Stimulated activated CD4-positive, alpha-beta T cell treated with anti-CD3 and anti-CD28 coated beads, Interleukin-4, amount 100 ng/mL, for 4 hours (primary cell): ENCODE data around the gene RPRD1B.

Source experiments
- DNase-seq, 2 experiments: peaks; one replicate each; pipeline ENCODE4 v3.0.0-alpha.2; 2020

RPRD1B gene

DNA sequence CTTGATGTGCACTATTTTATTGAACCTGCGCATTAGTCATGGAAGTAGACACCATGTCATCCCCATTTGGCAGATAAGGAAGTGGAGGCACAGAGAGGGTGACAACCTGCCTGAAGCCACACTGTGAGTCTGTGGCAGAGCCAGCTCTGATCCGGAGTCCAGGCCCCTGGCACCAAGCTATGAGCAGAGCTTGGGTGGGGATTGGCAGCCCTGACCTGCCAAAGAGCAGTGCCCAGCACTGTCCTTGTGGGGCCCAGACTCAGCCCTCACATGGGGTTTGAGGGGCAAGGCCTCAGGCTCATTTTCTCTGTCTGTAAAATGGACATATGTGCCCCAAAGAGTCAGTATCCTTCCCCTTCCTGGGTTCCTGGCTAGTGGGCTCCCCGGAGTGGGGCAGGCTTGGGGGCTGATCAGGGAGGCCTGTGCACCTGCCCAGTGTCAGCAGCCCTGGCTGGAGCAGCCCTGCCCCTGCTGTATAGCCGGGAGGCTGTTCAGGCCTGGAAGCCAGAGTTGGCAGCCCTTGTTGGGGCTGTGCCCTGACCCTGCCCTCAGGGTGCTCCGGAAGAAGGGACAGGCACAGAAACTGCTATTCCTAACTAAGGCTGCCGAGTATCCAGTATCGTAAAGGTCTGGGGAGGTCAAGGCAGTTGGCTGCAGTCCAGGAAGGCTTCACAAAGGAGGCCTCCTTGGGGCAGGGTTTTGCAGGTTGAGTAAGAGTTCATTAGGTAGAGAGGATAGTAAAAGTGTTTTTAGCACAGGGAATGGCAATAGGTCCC lies 92.8 kb downstream of the RPRD1B start:
- no peak for DNase-seq

DNA sequence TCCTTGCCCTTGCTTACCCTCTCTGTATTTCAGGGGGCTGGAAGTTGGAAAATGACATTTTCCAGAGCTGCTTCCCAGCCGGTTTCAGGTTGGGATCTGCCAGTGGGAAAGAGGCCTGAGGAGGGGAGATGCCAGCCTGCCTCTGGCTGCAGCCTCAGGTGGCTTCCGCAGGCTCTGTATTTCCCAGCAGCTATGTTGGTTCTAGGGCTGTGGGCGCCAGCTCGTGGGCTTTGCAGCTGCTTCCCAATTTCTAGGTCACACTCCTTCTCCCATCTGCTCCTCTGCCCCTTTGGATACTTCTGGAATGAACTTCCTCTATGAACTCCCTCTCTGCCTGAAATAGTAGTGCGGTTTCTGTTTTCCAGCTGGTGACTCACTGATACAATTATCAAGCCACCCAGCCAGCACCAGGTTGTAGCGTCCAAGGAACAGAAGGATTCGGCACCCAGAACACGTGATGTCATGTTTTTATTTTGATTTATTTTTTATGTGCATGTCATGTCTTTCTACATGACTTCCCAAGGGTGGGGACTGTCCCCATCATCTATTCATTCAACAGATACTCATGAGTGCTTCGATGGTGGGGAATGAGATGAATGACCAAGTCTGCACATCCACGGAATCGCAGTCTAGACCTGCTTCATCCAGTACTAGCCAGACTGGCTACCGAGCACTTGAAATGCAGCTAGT lies 93.5 kb downstream of the RPRD1B start:
- no peak for DNase-seq

DNA sequence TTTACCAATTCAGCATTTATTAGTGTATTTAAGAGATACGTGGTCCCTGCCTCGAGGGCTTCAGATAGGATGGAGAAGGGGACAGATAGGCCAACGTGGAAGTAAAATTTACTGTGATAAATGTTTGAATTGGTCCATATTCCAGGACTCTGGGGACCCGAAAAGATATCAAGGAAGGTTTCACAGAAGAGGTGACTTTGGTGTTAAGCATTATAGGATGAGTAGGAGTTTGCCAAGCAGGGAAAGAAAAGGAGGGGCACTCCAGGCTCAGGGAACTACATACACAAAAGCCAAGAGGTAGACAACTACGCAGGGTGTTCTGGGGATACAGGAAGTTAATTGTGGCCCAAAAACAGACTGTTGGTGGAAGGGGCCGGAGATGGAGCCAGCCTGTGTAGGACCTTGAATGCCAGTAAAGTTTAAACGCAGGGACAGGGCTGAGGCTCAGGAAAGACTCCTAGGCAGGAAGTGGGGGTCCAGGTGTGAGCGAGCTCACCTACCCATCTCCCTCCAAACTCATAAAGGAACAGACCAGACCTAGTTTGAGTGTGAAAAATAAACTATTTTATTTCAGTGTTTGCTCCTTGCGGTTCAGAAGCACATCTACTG lies 94.5 kb downstream of the RPRD1B start:
- no peak for DNase-seq

DNA sequence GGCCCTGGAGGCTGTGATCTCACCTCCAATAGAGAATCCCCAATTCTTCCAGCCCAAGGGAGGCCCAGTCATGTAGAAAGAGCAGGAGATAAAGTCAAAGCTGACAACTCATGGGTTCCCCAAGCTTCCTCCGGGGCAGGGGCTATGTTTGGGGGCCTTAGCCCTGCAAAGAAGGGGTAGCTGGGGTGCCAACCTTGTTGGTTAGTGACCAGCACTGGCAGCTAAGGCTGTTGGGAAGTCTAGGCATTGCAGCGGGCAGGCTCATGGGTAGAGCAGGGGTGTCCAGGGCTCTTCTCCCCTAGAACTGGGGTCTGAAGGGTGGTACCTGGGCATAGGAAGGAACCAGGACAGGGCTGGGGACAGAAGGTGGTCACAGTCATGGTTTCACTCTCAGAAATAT lies 95.1 kb downstream of the RPRD1B start:
- no peak for DNase-seq

DNA sequence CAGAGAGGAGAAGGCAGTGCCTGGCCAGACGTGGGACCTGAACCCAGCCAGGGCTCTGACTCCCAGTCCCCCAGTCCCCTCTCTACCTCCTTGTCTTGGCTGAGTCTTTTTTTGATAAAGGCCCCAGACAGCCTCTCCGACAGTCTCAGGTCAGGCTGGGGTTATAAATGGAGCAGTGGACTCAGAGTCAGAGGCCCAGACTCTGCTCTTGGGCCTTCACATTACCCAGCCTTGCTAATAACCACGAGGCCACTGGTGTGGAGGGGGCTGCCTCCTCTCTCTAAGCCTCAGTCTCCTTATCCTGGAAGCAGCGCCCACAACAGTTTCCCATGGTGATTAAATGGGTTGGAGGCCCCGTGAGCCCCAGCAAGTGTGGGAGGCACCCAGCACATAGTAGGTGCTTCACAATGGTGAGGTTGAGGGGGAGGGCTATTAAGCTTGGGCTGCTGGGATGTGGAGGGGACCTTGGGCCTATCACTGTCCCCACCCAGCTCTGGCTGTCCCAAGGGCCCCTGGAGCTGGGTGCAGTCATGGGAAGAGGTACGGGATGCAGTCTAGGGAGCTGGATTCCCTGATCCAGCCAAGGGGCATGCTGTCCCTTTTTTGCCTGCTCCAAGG lies 95.8 kb downstream of the RPRD1B start:
- DNase-seq = no peak

DNA sequence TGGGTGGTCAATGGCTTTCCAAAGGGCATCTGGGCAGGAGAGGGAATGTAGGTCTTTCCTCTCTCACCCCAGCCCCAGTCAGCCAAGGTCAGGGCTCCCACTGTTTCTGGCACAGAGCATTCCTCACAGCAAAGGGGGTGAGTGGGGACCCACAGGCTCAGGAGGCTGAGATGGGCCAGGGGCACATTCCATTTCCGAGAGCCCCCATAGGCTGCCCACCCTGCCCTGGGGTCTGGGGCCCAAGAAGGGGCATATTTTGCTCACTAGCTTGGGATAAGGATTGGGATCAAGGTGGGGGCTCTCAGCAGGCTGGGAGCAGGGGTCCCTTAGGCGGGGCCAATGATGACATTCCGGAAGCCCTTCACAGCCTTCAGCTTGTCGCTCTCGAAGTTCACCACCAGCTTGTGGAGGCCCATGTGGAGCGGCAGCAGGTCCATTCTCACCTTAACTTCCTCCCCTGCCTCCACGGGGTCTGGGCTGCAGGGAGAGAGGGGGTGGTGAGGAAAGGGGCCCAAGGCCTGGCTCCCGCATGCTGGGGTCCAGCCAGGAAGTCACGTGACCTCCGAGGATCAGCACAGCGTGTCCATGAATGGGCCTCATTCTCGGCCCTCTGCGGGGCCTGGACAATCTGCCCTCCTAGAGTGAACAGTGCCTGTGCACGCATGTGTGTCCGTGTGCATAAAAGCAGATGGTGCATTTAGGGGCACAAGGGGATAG lies 96.5 kb downstream of the RPRD1B start:
- DNase-seq = no peak

DNA sequence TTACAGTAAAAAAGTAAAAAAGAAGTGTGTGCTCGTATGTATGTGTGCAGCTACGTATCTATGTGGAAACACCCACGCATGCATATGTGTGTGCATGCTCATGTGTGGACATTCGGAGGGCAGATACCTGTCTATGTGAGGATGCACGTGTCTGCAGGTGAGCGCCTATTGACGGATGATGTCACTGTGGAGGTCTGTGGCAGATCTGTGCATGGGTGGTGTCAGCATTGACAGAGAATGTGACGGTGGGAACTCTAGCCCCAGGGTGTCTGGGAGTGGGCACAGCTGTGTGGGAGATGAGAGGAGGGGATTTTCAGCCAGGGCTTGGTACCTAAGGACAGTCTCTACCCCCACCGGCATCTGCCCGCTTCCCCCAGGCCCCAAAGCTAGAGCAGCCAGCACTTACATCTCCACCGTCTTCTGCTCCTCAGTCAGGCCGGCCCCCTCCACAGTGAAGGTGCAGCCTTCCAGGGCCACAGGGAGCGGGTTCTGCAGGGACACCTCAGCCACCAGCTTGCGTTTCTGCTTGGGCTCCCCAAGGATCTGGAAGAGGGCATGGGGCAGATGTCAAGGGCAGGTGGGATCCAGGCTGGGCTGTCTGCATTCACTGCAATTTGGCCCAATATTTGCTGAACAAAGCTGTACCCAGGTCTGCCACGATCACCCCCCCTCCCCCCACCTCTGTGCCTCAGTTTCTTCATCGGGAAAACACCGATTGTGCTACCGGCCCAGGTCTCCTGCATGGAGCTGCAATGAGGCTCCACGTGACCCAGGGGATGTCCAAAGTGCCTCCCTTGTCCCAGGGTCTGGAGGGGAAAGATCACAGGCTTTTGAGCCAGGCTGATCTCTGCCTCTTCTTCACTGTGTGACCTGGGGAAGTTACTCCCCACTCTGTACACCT lies 97.4 kb downstream of the RPRD1B start:
- no peak for DNase-seq

DNA sequence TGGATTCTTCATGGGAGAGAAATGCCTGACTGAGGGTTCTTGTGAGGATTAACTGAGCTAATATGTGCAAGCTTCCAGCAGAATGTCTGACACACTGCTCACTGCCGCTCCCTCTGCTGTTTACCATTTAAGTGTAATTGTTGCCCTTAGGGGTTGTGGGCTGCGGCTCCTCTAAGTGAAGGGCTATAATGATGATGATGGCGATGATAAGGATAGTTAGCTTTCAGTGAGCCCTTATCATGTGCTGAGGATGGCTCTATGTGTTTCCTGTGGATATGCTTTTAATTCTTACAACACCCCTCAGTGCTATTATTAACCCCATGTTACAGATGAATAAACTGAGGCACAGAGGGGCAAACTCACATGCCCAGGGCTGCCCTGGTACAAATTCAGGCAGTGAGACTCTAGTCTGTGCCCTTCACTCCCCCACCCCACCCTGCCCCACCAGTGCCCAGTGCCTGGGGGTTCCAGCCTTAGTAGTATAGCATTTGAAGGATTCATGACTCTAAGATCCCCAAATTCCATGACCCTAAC lies 98.1 kb downstream of the RPRD1B start:
- no peak for DNase-seq

DNA sequence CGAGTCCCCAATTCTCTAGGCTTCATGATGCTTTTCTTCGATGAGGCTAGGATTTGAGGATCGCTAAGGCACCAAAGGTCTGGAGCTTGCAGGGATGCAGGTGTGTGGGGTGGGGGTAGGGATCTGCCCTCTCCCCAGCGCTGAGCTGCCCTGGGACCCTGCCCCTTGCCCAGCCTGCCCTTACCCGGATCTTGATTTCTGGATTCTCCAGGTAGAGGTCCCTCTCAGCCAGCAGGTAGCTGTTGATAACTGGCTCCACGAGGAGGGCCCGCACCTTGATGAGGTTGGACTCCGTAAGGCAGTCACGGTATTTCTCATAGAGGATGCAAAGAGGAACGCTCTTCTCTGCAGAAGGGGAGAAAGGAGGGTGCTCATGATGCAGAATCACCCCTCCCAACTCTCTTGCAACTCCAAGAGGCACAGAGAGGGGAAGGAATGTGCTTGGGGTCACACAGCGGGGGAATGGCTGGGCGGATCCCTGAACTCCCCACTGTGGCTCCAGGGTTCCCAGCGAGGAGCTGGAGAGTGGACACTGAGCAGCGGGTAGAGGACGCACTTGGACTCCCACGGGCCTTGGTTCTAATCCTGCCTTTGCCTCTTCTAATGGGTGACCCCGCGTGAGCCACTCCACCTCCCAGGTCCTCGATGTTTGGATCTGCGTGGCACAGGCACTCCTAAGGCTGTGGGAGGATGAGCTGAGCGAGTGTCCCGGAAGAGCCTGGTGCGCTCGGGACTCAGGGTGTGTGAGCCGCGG lies 98.8 kb downstream of the RPRD1B start:
- DNase-seq = no peak

DNA sequence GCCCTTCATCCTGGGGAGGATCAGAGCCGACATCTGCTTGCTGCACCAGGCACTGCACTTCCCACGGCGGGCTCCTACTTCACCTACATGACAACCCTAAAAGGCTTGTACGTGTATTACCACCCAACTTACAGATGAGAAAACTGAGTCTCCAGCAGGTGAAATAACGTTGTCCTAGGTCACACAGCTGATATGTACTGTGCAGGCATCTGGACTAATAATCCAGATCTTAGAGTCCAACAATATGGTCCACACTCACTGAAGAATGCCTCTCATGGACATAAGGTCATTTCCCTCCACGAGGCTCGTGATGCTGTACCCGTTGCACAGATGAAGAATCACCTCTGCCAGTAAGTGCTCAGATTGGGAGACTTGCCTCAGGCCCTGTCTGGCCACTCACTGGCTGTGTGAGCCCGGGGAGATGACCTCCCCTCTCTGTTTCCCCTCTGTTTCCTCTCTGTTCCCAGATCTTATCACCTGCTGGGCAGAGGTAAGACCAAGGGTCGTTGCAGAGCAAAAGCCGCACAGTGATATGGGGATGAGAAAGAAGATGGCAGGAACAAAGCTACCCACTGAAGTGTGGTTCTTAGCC lies 99.5 kb downstream of the RPRD1B start:
- no peak for DNase-seq

DNA sequence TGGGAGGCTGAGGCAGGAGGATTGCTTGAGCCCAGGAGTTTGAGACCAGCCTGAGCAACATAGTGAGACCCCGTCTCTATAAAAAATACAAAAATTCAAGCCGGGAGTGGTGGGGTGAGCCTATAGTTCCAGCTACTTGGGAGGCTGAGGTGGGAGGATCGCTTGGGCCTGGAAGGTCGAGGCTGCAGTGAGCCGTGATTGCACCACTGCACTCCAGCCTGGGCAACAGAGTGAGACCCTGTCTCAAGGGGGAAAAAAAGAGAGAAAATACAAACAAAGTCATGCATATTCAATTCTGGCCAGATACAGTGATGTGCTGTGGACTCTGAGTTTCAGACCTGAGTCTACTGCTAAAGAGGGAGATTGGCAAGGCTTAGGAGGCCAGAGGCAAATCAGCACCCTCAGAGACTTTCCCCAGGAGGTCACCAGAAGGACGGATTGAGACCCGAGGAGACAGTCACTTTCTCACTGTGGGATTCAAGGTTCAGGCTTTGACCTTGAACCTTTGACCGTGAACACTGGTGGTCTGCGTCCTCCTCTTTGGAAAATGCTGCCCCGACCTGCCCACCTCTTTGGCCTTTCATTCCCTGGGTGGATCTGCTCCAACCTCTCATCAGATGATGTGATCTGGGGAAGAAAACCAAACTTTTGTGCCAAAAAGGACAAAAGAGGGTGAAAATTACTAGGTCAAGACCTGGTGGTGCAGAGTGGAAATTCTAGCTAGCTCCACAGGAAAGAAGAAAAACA lies 100.3 kb downstream of the RPRD1B start:
- no peak for DNase-seq

DNA sequence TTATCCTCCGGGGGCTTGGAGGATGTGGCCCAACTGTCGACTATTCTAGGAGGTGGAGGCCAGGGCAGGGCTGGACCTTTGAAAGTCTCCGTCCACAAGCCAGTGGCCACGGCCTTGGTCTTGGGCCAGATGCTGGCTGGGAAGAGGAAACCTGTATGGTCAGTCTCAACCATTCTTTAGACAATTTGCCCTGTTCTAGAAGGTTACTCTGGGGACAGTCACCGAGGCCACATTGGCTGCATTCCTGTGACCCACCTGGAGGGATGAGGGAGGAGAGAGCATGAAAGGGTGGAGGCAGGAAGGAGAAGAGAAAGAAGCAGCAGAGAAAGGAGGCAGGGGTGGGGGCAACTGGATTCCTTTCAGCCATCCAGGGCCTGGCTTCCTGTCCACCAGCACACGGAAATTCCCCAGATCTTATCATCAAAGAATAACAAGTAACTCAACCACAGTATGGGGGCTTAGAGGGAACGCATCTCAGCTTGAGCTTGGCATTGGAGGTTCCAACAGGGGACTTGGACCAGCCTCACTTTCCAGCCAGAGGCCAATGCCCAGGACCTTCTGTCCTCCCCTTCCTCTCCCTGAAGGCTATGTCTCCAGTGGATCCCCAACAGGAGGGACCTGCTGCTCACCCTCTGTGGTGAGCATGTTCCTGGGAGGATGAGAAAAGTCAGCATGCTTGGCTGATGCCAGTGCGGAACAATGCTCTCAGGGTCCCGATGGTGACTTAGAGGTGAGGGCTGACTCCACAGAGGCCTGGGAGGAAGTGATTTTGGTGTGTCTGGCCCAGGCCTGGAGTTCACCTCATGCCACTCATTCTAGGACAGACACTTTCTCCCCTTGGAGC lies 101.1 kb downstream of the RPRD1B start:
- no peak for DNase-seq

DNA sequence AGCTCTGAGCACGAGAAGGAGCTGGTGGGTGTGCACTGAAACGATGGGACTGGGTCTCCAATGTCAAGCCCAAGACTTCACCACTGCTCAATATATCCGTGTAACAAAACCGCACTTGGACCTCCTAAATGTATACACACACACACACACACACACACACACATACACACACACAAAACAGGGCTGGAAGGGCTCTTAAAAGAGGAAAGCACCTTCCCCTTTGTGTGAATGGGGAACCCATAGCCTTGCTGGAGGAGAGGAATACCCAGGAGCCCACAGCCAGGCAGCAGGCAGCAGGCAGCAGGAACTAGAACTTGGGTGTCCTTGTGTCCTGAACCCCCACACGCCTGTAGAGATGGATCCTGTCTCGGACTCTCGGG lies 101.7 kb downstream of the RPRD1B start:
- no peak for DNase-seq

DNA sequence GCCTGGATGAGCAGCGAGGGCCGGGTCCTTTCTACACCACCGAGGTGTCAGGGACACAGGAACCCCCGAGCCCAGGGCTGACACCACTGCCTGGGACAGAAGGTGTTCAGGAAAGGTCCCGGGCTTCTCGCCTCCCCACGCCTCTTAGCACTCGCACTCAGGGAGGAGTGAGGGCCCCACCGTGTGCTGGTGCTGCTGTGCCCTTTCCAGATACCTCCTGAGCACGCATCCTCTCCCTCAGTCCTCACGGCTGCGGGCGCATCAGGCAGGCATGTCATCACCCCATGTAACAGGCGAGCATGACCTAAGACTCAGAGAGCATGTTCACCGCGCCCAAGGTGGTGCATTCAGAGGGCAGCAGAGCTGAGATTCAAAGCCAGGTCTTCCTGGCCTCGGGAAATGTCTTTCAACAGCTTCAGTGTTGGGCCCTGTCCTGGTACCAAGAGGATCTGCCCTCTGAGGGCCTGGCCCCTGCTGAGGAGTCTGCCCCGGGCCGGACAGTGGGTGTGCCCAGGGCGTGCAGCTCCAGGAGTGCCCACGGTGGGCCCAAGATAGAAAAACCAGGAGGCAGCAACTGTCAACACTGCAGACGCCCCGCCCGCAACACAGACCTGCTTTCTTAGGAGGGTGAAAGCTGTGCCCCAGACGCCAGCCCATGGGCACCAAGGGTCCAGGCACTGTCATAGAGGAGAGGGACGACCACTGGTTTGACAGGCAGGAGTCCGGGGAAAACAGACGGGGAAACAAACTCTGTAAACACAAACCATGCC lies 102.3 kb downstream of the RPRD1B start:
- DNase-seq = no peak

DNA sequence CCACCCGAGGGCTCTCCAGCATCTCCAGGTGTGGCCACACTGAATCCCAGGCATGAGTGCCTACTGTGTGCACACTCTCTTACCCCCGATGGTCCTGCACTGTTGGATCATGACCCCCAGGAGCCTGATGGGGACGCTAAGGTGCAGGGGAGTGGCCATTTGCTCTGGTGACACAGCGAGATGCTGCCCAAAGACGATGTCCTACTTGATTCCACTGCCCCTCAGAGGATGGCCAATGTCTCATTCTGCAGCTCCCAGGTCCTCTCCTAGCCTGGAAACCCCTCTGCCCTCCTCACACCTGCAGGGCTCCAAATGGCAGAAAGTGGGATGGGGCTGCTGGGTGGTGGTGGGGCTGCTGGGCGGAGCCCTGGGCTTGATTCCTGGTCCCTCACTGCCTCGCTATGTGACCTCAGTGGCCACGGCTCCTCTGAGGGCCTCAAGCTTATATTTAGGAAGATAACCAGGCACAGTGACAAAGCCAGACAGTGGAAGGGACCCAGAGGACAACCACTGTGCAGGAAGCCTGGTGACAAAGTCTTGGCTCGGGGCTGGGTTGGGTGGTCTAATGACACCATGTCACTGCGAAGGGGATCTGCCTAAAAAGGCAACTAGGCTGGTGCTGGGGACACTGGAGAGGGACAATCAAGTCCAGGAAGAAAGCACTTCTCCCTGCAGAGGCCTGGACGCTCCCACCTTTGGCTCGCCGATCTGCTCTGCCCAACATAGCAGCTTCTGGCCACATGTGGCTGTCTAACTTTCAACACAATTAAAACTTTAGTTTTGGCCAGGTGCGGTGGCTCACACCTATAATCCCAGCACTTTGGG lies 103.1 kb downstream of the RPRD1B start:
- DNase-seq = no peak

DNA sequence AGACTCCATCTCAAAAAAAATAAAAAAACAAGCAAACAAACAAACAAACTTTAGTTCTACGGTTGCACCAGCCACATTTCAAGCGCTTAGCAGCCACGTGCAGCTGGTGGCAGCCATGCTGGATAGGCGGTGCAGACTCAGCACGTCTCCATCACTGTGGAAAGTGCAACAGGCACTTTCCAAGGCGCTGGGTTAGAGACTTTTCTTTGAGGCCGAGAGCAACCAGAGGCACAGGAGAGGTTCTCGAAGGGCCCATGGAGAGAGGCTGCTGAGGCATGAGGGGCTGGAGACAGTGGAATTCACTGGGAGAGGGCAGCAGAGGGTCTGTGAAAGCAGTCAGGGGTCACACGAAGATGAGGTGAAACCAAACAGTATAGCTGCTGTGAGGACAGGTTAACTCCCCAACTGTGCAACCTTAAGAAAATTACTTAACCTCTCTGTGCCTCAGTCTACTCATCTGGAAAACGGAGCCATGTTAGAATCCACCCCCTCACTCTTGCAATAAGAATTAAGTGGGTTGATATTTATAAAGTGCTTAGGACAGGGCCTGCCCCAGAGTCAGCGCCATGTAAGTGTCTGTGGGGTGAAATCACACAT lies 104.0 kb downstream of the RPRD1B start:
- DNase-seq = no peak
